OCI-LY1 (cell line): ENCODE results near the gene ZNF208.
"Not testable (repeated sequence)": the region's sequence is repeated elsewhere in the genome, so short reads cannot be mapped to it uniquely, and the experiment has no call there.

Experiments used
- CTCF ChIP-seq: fragments of 200-600 bp; sonication (generic), shearing (Covaris generic); IDR thresholded peaks from 2 replicates; pipeline ENCODE4 v1.5.1; 2017; ENCODE audit warnings: mild to moderate bottlenecking, antibody characterized with exemption, low read length, moderate library complexity, mixed read lengths
- EZH2 ChIP-seq: fragments of 200-600 bp; sonication (generic), shearing (Covaris generic); IDR thresholded peaks from 2 replicates; pipeline ENCODE4 v1.8.0; 2017; ENCODE audit warnings: borderline replicate concordance, mixed run types, mild to moderate bottlenecking, antibody characterized with exemption, low read length, moderate library complexity, mixed read lengths

- TF ChIP-seq CTCF, EZH2: not testable (repeated sequence)
Measured at GRCh38 chr19:21890017-21890416, 120.7 kb downstream of the ZNF208 start.
